GM12874 (cell line): Measurements from ENCODE around the gene SLC35A1.

ENCODE experiments used
- TF ChIP-seq, protein P1 (sequence below): IDR thresholded peaks from 2 replicates; pipeline ENCODE4 v1.5.1; 2011; ENCODE audit warnings: low read depth, mild to moderate bottlenecking, control low read depth, low read length, moderate library complexity; ENCODE audit not compliant: insufficient read depth

SLC35A1 gene

DNA sequence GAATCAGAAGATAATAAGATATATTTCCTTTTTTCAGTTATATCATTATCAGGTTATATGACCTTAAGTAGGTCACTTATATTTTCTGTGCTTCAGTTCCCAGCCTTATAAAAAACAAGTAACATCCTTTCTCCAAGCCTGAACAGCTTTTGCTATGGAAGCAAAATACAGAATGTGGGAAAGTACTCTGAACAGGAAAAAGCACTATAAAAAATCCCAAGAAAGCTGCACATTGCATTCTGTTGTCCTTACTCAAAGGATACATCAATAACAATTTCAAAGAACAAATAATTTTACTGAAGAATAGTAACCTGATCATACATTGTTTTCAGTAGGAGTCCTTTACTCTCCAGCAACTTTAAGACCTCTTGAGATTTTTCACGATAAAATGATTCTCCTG, 56.4 kb downstream of the SLC35A1 start:
- TF ChIP-seq, protein P1, sequence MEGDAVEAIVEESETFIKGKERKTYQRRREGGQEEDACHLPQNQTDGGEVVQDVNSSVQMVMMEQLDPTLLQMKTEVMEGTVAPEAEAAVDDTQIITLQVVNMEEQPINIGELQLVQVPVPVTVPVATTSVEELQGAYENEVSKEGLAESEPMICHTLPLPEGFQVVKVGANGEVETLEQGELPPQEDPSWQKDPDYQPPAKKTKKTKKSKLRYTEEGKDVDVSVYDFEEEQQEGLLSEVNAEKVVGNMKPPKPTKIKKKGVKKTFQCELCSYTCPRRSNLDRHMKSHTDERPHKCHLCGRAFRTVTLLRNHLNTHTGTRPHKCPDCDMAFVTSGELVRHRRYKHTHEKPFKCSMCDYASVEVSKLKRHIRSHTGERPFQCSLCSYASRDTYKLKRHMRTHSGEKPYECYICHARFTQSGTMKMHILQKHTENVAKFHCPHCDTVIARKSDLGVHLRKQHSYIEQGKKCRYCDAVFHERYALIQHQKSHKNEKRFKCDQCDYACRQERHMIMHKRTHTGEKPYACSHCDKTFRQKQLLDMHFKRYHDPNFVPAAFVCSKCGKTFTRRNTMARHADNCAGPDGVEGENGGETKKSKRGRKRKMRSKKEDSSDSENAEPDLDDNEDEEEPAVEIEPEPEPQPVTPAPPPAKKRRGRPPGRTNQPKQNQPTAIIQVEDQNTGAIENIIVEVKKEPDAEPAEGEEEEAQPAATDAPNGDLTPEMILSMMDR, result no peak

DNA sequence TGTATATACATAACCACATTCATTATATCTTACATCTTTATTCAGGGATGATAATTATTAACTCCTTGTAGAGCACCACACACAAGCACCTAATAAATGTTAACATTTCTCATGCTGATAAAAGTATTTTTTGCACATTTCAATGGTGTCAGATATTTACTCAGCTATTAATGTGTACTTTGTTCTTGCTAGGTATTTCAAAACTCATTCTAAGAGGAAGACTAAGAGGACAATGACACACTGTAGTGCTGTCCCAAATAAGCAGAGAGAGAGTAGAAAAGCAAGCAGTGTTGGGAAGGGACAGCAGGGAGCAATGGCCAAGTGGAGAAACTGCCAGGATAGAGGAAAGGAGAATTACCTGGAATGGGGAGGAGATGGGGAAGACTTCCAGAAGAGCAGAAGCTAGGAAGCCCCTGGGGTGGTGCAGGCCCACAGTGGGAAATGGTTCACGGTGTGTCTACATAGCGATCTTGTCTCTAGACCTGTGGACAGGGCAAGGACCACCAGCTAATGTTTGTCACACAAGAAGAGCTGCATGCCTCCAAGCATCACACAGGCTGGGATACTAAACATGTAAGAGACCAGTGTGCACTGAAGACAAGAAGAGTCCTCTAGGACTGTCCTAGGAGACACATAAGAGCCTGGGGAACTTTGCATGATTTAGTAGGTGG, 61.7 kb downstream of the SLC35A1 start:
- TF ChIP-seq, protein P1, result no peak

DNA sequence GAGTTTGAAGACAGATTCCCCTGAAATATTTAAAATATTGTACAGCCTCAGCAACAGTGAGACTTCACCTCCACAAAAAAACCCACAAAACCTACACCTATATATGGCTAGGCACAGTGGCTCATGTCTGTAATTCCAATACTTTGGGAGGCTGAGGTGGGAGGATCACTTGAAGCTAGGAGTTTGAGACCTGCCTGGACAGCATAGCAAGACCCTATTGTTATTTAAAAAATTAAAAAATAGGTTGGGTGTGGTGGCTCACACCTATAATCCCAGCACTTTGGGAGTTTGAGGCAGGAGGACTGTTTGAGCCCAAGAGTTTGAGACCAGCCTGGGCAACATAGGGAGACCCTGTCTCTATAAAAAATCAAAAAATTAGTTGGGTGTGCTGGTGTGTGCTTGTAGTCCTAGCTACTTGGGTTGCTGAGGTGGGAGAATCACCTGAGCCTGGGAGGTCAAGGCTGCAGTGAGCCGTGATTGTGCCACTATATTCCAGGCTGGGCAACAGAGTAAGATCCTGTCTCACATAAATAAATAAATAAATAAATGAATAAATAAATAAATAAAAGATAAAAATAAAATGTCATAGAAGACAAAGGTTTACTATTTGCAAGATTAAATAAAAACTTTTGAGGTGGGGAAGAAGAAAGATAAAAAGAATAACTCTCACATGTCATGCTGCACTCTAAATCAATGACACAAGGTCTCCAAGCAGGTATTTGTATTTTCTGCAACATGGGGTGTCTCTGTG, 65.9 kb downstream of the SLC35A1 start:
- TF ChIP-seq, protein P1, result no peak

DNA sequence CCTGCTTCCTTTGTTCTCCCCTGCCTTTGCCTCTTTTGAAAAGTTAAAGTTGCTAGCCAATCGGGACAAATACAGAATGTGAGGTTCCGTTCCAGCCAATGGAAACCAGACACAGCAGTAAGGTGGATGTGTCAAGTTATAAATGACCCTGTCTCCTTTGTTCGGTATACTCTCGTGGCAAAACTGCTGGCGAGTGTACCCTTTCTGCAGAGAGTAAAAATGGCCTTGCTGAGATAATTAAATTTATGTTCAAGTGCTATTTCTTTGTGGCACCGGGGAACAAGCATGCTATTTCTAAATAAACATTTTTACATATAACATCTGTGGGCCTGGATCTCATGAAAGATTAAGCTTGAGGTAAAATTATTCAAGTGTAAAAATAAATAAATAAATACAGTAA, 66.8 kb downstream of the SLC35A1 start:
- TF ChIP-seq, protein P1, result no peak

DNA sequence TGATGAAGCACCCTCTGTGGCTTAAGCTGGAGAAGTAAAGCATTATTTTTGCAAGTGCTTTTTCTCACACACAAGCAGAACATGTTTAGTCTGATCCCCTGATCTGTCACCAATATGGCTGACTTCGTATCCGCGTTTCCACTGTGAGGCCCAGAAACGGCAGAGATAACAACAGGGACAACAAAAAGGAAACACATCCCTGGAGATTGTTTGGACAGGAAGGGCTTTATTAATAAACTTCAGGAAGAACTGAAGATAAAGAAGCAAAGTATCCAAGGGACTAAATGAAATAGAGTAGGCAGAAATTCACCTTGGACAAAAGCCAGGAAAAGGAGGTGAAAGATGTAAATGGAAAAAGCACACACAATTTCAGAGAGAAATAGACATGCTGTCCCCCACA, 67.8 kb downstream of the SLC35A1 start:
- TF ChIP-seq, protein P1, result no peak

DNA sequence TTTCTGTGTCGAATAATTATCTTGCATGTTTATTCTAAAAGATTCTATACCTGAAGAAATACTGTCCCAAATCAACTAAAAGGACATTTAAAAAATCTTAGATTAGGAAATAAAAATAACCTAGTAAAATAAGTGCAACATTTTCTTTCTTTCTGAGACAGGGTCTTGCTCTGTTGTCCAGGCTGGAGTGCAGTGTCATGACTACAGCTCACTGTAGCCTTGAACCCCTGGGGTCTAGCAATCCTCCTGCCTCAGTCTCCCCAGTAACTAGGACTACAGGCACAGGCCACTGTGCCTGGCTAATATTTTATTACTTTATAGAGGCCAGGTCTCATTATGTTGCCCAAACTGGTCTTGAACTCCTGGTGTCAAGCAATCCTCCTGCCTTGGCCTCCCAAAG, 68.3 kb downstream of the SLC35A1 start:
- TF ChIP-seq, protein P1, result no peak

DNA sequence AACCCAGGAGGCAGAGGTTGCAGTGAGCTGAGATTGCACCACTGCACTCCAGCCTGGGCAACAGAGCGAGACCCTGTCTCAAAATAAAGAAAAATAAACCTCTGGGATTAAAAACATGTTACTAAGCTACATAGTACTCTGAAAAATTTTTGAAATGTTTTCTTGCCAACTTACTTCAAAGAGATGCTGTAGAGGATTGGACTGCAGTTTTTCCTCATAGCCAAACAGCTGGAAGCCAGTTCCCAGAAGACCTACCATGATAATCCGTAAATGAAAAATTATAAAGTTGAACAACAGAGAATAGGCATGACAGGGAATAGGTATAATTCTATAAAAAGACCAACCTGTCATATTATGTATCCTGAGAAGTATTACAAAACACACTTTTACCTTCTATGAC, 69.0 kb downstream of the SLC35A1 start:
- TF ChIP-seq, protein P1, result no peak
